GM21825 (cell line): Measurements from ENCODE around the gene MACF1.
"Not testable (repeated sequence)": the region's sequence is repeated elsewhere in the genome, so short reads cannot be mapped to it uniquely, and the experiment has no call there.

Source experiments
- ATAC-seq: cut with Tn5 transposase; IDR thresholded peaks from one replicate; pipeline ENCODE4 v1.9.1; 2021; ENCODE audit warnings: mild to moderate bottlenecking, moderate library complexity; ENCODE audit not compliant: unreplicated experiment

The MACF1 gene

DNA sequence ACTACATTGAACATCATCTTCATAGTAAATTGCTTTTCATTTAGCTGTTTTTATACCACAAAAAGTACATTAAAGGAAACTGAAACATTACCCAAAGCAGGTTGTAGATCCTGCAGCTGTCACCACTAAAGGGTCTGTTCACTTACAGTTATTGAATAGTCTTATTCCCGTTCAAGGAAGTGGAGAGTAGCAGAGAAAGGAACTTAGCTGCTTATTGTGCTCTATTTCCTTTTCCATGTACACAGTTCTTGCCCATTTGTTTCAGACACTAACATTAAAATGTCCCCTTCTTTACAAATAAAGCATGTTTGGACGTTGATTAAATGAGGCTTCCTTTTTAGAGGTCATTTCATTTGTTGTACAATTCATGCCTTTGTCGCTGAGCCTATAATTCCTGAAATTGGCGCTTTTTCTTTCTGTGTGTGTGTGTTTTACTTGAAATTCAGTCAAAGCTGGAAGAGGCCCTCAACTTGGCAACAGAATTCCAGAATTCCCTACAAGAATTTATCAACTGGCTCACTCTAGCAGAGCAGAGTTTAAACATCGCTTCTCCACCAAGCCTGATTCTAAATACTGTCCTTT is 242.6 kb downstream of the MACF1 start:
- ATAC-seq: no peak

DNA sequence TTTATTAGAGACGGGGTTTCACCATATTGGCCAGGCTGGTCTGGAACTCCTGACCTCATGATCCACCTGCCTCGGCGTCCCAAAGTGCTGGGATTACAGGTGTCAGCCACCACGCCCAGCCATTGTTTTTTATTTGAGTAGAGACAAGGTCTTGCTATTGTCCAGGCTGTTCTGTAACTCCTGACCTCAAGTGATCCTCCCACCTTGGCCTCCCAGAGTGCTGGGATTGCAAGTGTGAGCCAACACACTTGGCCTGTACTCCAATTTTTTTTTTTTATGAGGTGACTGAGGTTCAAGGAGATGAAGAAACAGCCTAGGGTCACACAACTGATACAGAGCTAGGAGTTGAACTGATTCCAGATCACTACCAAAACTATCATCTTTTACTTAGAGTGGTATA is 245.5 kb downstream of the MACF1 start:
- ATAC-seq: not testable (repeated sequence)

DNA sequence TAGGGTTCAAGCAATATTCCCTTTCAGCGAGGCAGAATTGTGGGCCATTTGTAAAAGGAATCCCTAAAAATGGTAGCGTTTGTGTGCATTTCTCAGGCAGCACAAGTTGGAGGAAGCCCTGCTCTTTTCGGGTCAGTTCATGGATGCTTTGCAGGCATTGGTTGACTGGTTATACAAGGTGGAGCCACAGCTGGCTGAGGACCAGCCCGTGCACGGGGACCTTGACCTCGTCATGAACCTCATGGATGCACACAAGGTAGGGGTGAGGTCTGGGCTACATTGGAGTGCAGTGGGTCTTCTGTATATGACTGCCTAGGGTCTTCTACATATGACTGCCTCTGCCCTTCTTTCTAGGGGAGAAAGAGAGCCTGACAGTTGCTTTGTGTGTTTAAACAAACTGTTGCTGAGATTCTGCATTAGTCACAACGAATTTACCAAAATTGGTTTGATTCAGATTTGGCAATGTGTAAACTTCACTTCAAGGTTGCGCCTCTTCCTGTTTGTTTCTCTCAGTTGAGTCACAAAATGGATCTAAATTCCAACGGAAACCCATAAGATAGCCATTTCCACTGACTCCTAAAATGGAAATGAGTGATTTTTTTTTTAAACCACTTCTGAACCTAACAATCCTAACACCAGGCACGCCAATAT is 246.6 kb downstream of the MACF1 start:
- no peak for ATAC-seq

GRCh38 chr1:39452081-39452480 is 247.6 kb downstream of the MACF1 start:
- no peak for ATAC-seq

DNA sequence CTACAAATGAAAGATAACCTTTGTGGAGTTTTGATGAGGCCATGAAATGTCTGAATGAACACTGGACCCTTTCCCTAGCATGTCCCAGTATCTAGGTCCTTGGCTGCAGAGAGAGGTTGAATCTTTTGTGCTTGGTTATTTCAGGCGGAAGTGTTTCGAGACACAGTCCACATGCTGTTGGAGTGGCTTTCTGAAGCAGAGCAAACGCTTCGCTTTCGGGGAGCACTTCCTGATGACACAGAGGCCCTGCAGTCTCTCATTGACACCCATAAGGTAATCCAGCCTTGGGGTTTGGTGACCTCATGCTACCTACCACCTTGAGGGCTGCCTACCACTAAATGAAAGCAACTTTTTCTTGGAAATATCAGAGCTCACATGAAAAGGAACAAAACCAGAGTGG is 248.0 kb downstream of the MACF1 start:
- ATAC-seq: no peak

GRCh38 chr1:39453603-39454002 is 249.1 kb downstream of the MACF1 start:
- no peak for ATAC-seq

GRCh38 chr1:39458991-39459390 is 254.5 kb downstream of the MACF1 start:
- ATAC-seq: no peak

- ATAC-seq: no peak
Observed at GRCh38 chr1:39462074-39462473, 257.6 kb downstream of the MACF1 start.

DNA sequence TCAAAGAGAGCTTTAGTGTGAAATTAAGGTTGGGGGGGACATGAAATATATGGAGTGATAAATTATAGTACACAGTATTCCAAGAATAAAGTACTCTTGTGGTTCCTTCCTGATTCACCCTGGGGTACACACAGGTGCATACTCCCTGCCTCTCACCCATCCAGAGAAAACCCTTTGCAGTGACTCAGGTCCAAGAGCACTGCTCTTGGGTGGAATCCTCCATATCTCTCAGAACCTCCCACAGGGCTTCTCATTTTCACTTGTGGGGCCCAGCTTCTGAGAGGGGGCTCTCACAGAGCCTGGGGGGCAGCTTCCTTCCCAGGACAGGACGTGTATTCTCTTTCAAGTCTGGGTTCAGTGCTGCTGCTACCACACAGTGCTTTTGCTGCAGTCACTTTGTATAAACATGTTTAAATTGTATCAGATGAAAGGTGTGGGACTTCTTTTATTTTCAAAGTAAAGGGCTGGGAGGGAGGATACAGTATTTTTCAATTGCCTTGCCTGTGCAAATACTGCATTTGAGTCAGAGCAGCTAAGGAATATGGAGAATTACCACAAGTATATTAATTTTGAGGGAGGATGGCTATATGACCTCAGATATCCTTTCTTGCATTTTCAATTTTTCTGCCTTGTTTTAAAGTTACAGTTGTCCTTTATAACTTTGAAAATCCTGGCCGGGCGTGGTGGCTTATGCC is 262.1 kb downstream of the MACF1 start:
- ATAC-seq: no peak

- ATAC-seq: not testable (repeated sequence)
Observed at GRCh38 chr1:39467108-39467720, 262.7 kb downstream of the MACF1 start.

GRCh38 chr1:39469150-39469549 is 264.7 kb downstream of the MACF1 start:
- ATAC-seq: no peak

GRCh38 chr1:39470040-39470439 is 265.5 kb downstream of the MACF1 start:
- ATAC-seq: no peak

GRCh38 chr1:39472826-39473225 is 268.3 kb downstream of the MACF1 start:
- ATAC-seq: no peak

GRCh38 chr1:39473324-39473723 is 268.8 kb downstream of the MACF1 start:
- ATAC-seq: no peak

- ATAC-seq: no peak
Observed at GRCh38 chr1:39474810-39475209, 270.3 kb downstream of the MACF1 start.

- ATAC-seq: not testable (repeated sequence)
Observed at GRCh38 chr1:39475551-39475950, 271.1 kb downstream of the MACF1 start.

DNA sequence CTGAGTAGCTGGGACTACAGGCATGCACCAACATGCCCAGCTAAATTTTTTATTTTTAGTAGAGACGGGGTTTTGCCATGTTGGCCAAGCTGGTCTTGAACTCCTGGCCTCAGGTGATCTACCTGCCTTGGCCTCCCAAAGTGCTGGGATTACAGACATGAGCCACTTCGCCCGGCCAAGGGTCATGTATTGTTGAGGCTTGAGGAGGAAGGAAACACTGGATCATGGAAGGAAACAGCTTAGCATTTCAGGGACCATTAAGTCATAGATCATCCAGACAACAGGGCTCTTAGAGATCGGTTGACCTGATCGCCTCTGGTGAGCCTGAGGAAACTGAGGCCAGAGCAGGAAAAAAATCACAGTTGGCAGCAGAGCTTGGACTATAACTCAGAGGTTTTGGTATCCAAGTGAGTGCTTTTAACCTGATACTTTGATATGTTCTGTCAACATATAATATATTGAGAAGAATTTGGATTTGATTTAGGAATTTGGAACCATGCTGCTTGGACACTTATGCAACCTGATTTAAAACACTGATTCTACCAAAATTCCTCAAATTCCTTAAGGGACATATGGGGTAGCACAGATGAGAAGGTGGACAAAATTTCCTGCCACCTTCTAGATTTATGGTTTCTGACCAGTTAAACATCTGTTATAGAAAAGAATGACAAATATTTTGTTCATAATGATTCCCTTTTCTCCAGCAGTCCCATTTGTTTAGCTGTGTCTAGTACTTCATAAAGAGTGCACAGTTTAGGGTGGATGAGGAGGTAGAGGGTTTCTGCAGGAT is 273.8 kb downstream of the MACF1 start:
- no peak for ATAC-seq

- no peak for ATAC-seq
Observed at GRCh38 chr1:39481289-39481688, 276.8 kb downstream of the MACF1 start.

GRCh38 chr1:39483276-39483675 is 278.8 kb downstream of the MACF1 start:
- no peak for ATAC-seq

DNA sequence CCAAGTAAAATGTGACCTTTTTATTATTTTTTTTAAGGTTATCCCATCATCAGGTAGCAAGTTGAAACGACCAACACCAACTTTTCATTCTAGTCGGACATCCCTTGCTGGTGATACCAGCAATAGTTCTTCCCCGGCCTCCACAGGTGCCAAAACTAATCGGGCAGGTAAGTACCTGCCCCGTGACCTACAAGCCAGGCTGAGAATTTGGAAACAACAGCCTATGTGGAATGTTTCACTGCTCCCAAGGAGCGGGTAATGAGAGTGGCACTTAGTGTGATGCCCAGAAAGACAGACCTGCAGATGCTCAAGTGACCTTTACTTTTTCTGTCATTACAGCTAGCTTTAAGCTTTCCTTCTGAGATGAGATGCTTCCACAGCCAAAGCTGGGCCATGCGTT is 280.1 kb downstream of the MACF1 start:
- ATAC-seq: no peak
